K562 (cell line): Measurements from ENCODE around the gene RPN1. TPM values are rescaled to one million over a fixed set of nuclear protein-coding genes. Genes with fewer than 3 reads are reported as not detected.

Source experiments
- CBX2 ChIP-seq: fragments of 200-600 bp; sonication (generic); IDR thresholded peaks from one replicate; pipeline ENCODE4 v1.6.1; 2012; ENCODE audit warnings: mild to moderate bottlenecking, low read length, inconsistent platforms; ENCODE audit not compliant: insufficient read depth, poor library complexity, severe bottlenecking
- CBX5 ChIP-seq: IDR thresholded peaks from 2 replicates; pipeline ENCODE4 v1.6.1; 2014; ENCODE audit warnings: low read depth, borderline replicate concordance
- CEBPB ChIP-seq: fragments of 450-650 bp; IDR thresholded peaks from 2 replicates; pipeline ENCODE4 v1.6.1; 2016; ENCODE audit warnings: missing genetic modification characterization, missing compliant biosample characterization
- FOXP1 ChIP-seq: sonication (generic); formaldehyde crosslinking; IDR thresholded peaks from 2 replicates; pipeline ENCODE4 v1.8.0; 2022; ENCODE audit warnings: mild to moderate bottlenecking, missing genetic modification reagents
- GABPA ChIP-seq: fragments of 200-800 bp; sonication (Bioruptor generic); conservative IDR thresholded peaks from 2 replicates; pipeline ENCODE4 v1.6.1; 2016; ENCODE audit warnings: low read depth, missing genetic modification characterization, missing compliant biosample characterization
- GTF2F1 ChIP-seq: IDR thresholded peaks from 2 replicates; pipeline ENCODE4 v1.6.1; 2011; ENCODE audit warnings: low read depth, low read length, improper control_type of control experiment
- KHSRP ChIP-seq: fragments of 450-650 bp; IDR thresholded peaks from 2 replicates; pipeline ENCODE4 v1.6.1; 2017
- MEF2D ChIP-seq: conservative IDR thresholded peaks from 2 replicates; pipeline ENCODE4 v1.6.1; 2016; ENCODE audit warnings: low read depth, missing genetic modification characterization, missing compliant biosample characterization
- NFATC3 ChIP-seq: fragments of 450-650 bp; IDR thresholded peaks from 2 replicates; pipeline ENCODE4 v1.6.1; 2017; ENCODE audit warnings: mild to moderate bottlenecking
- POU5F1 ChIP-seq: fragments of 150-350 bp; IDR thresholded peaks from 2 replicates; pipeline ENCODE4 v1.6.1; 2014; ENCODE audit warnings: borderline replicate concordance, low read length, low read depth, mild to moderate bottlenecking; ENCODE audit not compliant: partially characterized antibody
- PPARD ChIP-seq: fragments of 250-450 bp; sonication (Bioruptor Pico); IDR thresholded peaks from 2 replicates; pipeline ENCODE4 v1.8.0; 2022; ENCODE audit warnings: inconsistent platforms, mild to moderate bottlenecking, moderate library complexity
- RNF219 ChIP-seq: fragments of 250-450 bp; sonication (Bioruptor Pico); IDR thresholded peaks from 2 replicates; pipeline ENCODE4 v1.5.0; 2022; ENCODE audit warnings: mild to moderate bottlenecking
- SETDB1 ChIP-seq: IDR thresholded peaks from one replicate; pipeline ENCODE4 v1.6.1; 2012; ENCODE audit warnings: low read length, control low read depth, inconsistent platforms
- SNRNP70 ChIP-seq: fragments of 200-400 bp; formaldehyde crosslinking; optimal IDR thresholded peaks from 2 replicates; pipeline ENCODE3; 2017; ENCODE audit warnings: low read depth, low read length
- ZKSCAN8 ChIP-seq: fragments of 200-800 bp; sonication (Bioruptor generic); IDR thresholded peaks from 2 replicates; pipeline ENCODE4 v1.6.1; 2016; ENCODE audit warnings: missing genetic modification characterization, missing compliant biosample characterization
- ZNF121 ChIP-seq: sonication (generic); formaldehyde crosslinking; conservative IDR thresholded peaks from 2 replicates; pipeline ENCODE4 v1.8.0; 2022; ENCODE audit warnings: missing genetic modification reagents
- ZNF23 ChIP-seq: fragments of 250-450 bp; sonication (Bioruptor Pico); IDR thresholded peaks from 2 replicates; pipeline ENCODE4 v1.4.0; 2020; ENCODE audit warnings: mild to moderate bottlenecking
- ZNF668 ChIP-seq: fragments of 250-450 bp; sonication (Bioruptor Pico); IDR thresholded peaks from 2 replicates; pipeline ENCODE4 v1.8.0; 2022; ENCODE audit warnings: mild to moderate bottlenecking, inconsistent platforms
- ZNF696 ChIP-seq: fragments of 250-450 bp; sonication (Bioruptor Pico); conservative IDR thresholded peaks from 2 replicates; pipeline ENCODE4 v1.4.0; 2020; ENCODE audit warnings: mild to moderate bottlenecking, moderate library complexity
- ZNF79 ChIP-seq: fragments of 250-450 bp; sonication (Bioruptor Pico); IDR thresholded peaks from 2 replicates; pipeline ENCODE4 v1.4.0; 2020; ENCODE audit warnings: low read depth, mild to moderate bottlenecking, moderate library complexity
- polyA plus RNA-seq, 8 experiments: library from polyadenylated mRNA; depleted of rRNA in 4 of 8; stranded (reverse) in 5 of 8; unstranded in 3 of 8; fragments of >200 nt; fragmentation: Nextera tagmentation in 2 of 8; fragmentation: Illumina TruSeq in 1 of 8; extraction: Ambion mirVana in 2 of 8; extraction: Trizol in 1 of 8; gene quantifications; 2 replicates each; pipeline versions ENCODE4 v1.2.1 to v1.2.3, GENCODE V29; 2011 to 2014; ENCODE audit warnings: inconsistent platforms in 1 of 8, missing spikeins in 1 of 8
- total RNA-seq, 7 experiments: library from RNA; depleted of rRNA in 6 of 7; stranded (reverse); fragments of >200 nt in 6 of 7; fragmentation: Illumina TruSeq in 2 of 7; extraction: Trizol in 2 of 7; gene quantifications; 2 replicates each; pipeline versions ENCODE4 v1.2.1 to v1.2.3, GENCODE V29; 2011 to 2021; ENCODE audit warnings: low replicate concordance in 1 of 7
- TF ChIP-seq, protein P1 (sequence below): fragments of 450-650 bp; formaldehyde crosslinking; IDR thresholded peaks from 2 replicates; pipeline ENCODE4 v1.4.0; 2020; ENCODE audit warnings: mild to moderate bottlenecking, moderate library complexity
- TF ChIP-seq, protein P2 (sequence below): fragments of 250-450 bp; sonication (Bioruptor Pico); IDR thresholded peaks from 2 replicates; pipeline ENCODE4 v1.8.0; 2021; ENCODE audit warnings: moderate library complexity, mild to moderate bottlenecking, inconsistent platforms
- TF ChIP-seq, protein P3 (sequence below): IDR thresholded peaks from 2 replicates; pipeline ENCODE4 v1.6.1; 2016; ENCODE audit warnings: missing genetic modification characterization, missing compliant biosample characterization

Gene RPN1
- total and polyA plus RNA-seq, 9 of the 15 experiments (the other 6 are each of a cell fraction or from before 2014, with no cell fraction given), result 39.5 to 300 (median 148) TPM

DNA sequence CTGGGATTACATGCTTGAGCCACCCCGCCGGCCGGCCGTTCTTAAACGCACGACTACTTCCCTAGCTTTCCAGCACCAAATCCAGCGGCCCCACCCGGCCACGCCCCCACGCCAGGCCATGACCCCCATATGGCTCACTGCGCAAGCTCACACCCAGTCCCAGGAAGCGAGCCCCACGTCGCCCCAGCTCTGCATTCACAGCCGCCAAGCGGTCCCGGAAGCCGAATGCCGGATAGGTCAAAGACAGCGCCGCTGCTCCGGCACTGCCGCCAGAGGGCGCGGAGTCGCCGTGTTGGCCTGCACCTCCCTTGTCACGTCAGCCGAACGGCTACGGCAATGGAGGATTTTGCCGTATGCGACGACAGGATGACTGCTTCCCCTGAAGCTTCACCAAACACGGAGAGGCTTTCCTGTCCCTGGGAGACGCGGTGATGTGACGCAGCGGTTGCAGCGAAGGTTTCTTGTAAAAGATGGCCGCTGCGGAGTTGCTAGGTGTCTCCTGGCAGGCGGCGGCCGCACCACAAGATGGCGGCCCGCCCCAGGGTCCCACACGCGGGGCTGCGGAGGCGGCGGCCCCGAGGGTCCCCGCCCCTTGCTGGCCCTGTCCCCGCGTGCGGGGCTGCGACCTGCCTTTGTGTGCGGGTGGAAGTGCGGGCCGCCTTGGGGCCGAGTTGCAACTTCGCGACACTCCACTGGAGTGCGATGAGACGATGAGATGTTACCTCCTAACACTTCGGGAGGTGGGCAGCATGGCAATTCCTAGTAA is 30.2 kb upstream of the RPN1 start (continued):
- no peak for TF ChIP-seq CBX5
- no peak for TF ChIP-seq ZNF121 (CRISPR knock-in tag)
- TF ChIP-seq SNRNP70, result no peak
- TF ChIP-seq, protein P1, sequence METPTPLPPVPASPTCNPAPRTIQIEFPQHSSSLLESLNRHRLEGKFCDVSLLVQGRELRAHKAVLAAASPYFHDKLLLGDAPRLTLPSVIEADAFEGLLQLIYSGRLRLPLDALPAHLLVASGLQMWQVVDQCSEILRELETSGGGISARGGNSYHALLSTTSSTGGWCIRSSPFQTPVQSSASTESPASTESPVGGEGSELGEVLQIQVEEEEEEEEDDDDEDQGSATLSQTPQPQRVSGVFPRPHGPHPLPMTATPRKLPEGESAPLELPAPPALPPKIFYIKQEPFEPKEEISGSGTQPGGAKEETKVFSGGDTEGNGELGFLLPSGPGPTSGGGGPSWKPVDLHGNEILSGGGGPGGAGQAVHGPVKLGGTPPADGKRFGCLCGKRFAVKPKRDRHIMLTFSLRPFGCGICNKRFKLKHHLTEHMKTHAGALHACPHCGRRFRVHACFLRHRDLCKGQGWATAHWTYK (CRISPR knock-in tag), result peak; percentile 61; the same call in 1 of the 2 replicates
- no peak for TF ChIP-seq ZKSCAN8 (CRISPR knock-in tag)
- TF ChIP-seq RNF219 (CRISPR knock-in tag), result no peak
- no peak for TF ChIP-seq POU5F1
- no peak for TF ChIP-seq ZNF668 (CRISPR knock-in tag)
- no peak for TF ChIP-seq SETDB1
- peak; percentile 86 for TF ChIP-seq GABPA (tag)
- no peak for TF ChIP-seq PPARD
- TF ChIP-seq ZNF79 (CRISPR knock-in tag), result no peak
- TF ChIP-seq CBX2, result no peak
- TF ChIP-seq ZNF696 (CRISPR knock-in tag), result no peak
- no peak for TF ChIP-seq ZNF23 (CRISPR knock-in tag)
- no peak for TF ChIP-seq KHSRP
- TF ChIP-seq CEBPB (tag), result no peak; the same call in 1 of the 2 replicates
- TF ChIP-seq NFATC3, result no peak
- TF ChIP-seq, protein P2, sequence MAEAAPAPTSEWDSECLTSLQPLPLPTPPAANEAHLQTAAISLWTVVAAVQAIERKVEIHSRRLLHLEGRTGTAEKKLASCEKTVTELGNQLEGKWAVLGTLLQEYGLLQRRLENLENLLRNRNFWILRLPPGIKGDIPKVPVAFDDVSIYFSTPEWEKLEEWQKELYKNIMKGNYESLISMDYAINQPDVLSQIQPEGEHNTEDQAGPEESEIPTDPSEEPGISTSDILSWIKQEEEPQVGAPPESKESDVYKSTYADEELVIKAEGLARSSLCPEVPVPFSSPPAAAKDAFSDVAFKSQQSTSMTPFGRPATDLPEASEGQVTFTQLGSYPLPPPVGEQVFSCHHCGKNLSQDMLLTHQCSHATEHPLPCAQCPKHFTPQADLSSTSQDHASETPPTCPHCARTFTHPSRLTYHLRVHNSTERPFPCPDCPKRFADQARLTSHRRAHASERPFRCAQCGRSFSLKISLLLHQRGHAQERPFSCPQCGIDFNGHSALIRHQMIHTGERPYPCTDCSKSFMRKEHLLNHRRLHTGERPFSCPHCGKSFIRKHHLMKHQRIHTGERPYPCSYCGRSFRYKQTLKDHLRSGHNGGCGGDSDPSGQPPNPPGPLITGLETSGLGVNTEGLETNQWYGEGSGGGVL, result no peak
- 0 out of 2 replicates have a peak, but pooled peaks have one; percentile 41 for TF ChIP-seq MEF2D (tag)
- TF ChIP-seq, protein P3, sequence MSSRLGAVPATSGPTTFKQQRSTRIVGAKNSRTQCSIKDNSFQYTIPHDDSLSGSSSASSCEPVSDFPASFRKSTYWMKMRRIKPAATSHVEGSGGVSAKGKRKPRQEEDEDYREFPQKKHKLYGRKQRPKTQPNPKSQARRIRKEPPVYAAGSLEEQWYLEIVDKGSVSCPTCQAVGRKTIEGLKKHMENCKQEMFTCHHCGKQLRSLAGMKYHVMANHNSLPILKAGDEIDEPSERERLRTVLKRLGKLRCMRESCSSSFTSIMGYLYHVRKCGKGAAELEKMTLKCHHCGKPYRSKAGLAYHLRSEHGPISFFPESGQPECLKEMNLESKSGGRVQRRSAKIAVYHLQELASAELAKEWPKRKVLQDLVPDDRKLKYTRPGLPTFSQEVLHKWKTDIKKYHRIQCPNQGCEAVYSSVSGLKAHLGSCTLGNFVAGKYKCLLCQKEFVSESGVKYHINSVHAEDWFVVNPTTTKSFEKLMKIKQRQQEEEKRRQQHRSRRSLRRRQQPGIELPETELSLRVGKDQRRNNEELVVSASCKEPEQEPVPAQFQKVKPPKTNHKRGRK (tag), result no peak
- TF ChIP-seq FOXP1, result no peak
- TF ChIP-seq GTF2F1, result no peak
